GM21423 (cell line): Measurements from ENCODE around the gene AMBRA1.

Experiments used
- ATAC-seq: cut with Tn5 transposase; IDR thresholded peaks from one replicate; pipeline ENCODE4 v1.9.1; 2021; ENCODE audit warnings: mild to moderate bottlenecking, moderate library complexity; ENCODE audit not compliant: unreplicated experiment

Gene AMBRA1

DNA sequence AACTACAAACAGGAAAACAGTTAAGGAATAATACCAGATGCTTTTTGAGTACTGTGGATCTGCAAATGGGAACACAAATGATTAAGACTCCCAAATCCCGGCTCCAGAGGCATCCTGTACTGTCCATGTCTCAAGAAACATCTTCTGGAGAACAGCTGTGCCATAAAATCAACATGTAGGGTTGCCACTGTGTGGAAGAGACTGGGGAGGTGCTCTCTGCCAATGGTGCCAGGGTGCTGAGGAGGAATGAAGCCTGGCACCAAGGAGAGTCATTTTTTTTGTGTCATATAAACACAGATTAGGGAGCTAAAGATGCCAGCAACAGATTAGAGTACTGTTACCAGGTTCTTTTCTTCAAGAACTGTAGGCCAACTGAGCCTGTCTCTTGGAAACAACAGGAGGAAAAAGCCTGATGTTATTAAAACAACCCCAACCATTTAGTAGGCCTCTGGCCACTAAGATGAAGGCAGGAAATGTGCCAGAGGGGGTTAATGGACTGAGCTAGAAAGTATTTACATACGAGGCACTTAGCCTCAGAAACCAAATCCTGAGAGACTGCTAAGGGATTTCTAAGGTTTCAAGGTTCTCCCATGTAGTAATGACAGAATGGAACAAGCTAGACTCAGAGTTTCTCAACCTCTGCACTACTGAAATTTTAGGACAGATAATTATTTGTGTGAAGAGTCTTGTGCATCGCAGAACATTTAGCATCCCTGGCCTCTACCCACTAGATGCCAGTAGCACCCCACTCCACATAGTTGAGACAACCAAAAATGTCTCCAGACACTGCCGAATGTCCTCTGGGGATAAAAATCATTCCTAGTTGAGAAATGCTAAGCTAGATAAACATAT is 147.7 kb downstream of the AMBRA1 start:
- no peak for ATAC-seq

- ATAC-seq, result no peak
Measured at GRCh38 chr11:46445192-46445919, 148.5 kb downstream of the AMBRA1 start.

GRCh38 chr11:46444305-46444704 is 149.5 kb downstream of the AMBRA1 start:
- no peak for ATAC-seq

DNA sequence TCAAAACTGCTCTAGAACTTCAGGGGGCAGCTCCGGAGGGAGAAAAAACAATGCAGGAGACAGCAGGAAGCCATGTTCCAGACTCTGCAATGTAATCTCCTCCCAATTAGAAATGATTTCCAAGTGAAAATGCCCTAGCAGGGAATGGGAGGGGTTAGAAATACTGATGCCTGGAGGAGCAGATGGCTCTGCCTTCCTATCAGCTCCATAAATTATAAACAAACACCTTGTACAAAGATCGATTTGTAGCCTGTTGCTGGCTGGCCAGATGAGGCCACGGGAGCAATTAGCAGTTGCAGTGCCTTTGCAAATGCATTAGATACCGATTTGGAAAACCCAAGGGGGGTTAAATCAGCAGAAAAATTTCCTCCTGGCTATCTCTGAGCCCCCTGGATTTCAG is 155.6 kb downstream of the AMBRA1 start:
- ATAC-seq, result no peak

GRCh38 chr11:46437122-46437689 is 156.6 kb downstream of the AMBRA1 start:
- no peak for ATAC-seq

DNA sequence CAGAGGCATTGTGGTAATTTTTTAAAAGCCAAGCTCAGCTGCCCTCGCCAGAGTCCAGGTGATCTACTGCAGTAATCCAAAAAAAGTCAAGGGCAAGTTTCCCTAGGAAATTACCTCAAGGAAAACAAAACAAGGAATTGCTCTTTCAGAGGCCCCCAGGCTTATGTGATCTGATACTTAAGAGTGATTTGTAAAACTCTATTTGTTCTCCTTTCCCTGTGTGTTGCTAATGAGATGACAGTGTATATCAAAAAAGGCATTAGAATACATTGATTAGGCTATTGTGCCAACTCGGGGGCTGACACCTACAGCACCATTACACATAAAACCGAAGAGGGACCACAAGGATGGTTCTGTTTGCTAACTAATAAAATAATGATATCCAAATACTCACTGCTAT is 157.7 kb downstream of the AMBRA1 start:
- no peak for ATAC-seq

- ATAC-seq, result no peak
Measured at GRCh38 chr11:46435679-46436078, 158.1 kb downstream of the AMBRA1 start.

- no peak for ATAC-seq
Measured at GRCh38 chr11:46431211-46431610, 162.6 kb downstream of the AMBRA1 start.

- no peak for ATAC-seq
Measured at GRCh38 chr11:46429717-46430116, 164.1 kb downstream of the AMBRA1 start.

- ATAC-seq, result no peak
Measured at GRCh38 chr11:46427364-46427763, 166.5 kb downstream of the AMBRA1 start.

DNA sequence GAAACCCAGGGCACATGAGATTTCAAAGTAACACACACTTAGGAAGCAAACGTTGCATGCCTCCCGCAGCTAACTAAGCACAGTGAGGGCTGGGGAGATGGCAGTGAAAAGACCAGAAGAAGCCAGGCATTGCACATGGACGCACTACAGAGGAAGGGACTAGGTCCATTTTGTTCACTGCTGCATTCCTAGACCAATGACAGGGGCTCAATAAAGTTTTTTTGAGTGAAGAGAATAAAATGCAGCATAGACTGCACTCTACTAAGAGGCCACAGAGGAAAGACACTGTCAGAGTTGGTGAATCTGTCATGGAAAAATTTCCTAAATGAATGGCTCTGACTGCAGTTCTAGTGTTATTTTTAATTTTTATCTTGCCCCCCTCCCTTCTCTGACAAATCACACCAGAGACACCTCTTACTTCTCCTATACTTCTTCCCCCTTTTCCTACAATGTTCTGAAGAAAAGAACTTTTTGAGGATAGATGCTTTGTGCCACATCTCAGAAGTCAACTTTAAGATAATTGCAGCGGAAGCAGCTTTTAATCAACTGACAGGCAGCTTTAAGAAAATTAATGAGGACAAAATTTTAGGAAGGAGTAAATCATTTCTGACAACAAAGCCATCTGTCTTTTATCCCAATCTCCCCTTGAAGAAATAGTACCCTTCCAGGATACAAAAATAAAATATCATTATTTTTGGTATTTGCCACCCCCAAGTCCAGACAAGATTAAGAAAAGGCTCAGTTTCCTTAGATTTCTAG is 167.4 kb downstream of the AMBRA1 start:
- ATAC-seq, result no peak

- ATAC-seq, result no peak
Measured at GRCh38 chr11:46422588-46422987, 171.2 kb downstream of the AMBRA1 start.

GRCh38 chr11:46421257-46421880 is 172.5 kb downstream of the AMBRA1 start:
- no peak for ATAC-seq

- no peak for ATAC-seq
Measured at GRCh38 chr11:46420513-46420912, 173.3 kb downstream of the AMBRA1 start.

GRCh38 chr11:46418751-46419150 is 175.1 kb downstream of the AMBRA1 start:
- no peak for ATAC-seq

GRCh38 chr11:46417711-46418110 is 176.1 kb downstream of the AMBRA1 start:
- no peak for ATAC-seq

DNA sequence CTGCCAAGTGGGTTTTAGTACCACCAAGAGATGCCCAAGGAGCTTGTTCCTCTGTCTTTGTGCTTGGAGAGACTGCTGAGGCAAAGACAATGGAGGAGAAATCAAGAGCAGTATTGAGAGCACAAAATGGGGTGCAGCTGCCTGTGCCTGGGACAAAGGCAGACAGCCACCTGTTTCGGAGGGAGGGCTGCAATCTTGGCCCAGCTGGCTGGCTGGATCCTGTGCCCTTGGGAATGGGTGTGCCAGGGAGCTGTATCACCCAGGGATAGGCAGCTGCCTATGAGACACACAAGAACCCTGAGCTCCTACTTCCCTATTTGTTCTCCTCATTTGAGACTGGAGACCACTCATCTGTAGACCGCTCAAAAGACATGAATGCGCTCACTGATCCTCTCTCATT is 178.9 kb downstream of the AMBRA1 start:
- ATAC-seq, result no peak

GRCh38 chr11:46414466-46414796 is 179.4 kb downstream of the AMBRA1 start:
- no peak for ATAC-seq

DNA sequence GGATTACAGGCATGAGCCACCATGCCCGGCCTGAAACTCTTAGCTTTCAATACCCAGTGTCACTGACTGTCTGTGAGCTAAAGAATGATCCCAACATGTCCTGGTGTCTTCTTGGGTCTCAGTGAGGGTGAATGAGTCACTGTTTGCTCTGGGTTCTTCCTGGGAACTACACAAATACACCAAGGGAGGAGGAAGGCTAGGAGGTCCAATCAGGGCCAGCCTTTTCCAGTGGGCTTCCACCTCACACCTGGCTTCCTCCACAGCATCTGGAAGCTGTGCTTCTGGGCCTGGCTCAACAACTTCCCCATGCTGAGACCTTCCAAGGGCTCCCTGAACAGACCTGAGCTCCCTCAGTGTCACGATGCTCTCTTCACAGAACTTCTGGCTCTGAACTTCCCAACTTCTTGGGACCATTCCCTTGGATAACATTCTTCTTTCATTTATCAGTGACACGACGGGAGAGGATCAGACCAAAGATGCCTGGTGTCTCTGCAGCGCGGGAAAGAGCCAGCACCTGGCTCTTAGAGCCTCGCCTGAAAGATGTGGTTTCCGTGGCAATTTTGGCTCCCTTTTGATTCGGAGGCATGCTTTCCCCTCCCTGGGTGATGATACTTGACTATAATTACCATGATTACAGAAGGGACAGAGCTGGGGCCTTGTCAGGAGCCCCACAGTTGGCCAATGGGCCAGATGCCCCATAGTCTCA is 179.9 kb downstream of the AMBRA1 start:
- no peak for ATAC-seq

- ATAC-seq, result no peak
Measured at GRCh38 chr11:46410021-46410420, 183.8 kb downstream of the AMBRA1 start.
